Ascending aorta (tissue), 2 donors: ENCODE measurements around the gene VGLL3. TPM values are rescaled to one million over a fixed set of nuclear protein-coding genes. Genes with fewer than 3 reads are reported as not detected.

Experiments used
- DNase-seq, 2 donors: peaks; one replicate each; pipeline ENCODE4 v3.0.0-alpha.2; 2019; ENCODE audit warnings: low spot score in 2 of 2
- H3K27ac ChIP-seq, 2 donors: fragments of 200-600 bp; sonication (generic); one replicate each; pipeline ENCODE4 v1.5.1; 2016 to 2017; ENCODE audit warnings: mild to moderate bottlenecking in 1 of 2
- H3K27me3 ChIP-seq: fragments of 200-600 bp; sonication (generic); one replicate; pipeline ENCODE4 v1.5.1; 2017
- H3K36me3 ChIP-seq, 2 donors: fragments of 200-600 bp; sonication (generic); one replicate each; pipeline ENCODE4 v1.5.1; 2016
- H3K4me1 ChIP-seq, 2 donors: fragments of 200-600 bp; sonication (generic); one replicate each; pipeline ENCODE4 v1.5.1; 2016 to 2017; ENCODE audit warnings: mild to moderate bottlenecking in 1 of 2
- H3K4me3 ChIP-seq, 2 donors: fragments of 200-600 bp; sonication (generic); one replicate each; pipeline ENCODE4 v1.5.1; 2016 to 2017; ENCODE audit warnings: mild to moderate bottlenecking in 1 of 2
- H3K9me3 ChIP-seq, 2 donors: fragments of 200-600 bp; sonication (generic); one replicate each; pipeline ENCODE4 v1.5.1; 2016
- intact Hi-C: fragments of 100-400 bp; cut with DNase I; formaldehyde crosslinking; loops from one replicate; pipeline ENCODE4 v1.15.1; 2023
- total RNA-seq: library from RNA; depleted of rRNA; stranded (reverse); fragments of >200 nt; gene quantifications from one replicate; pipeline ENCODE4 v1.1.0, GENCODE V29; 2016
- TF ChIP-seq, protein P1 (sequence below), 3 experiments: fragments of 200-600 bp in 2 of 3; fragments of 450-650 bp in 1 of 3; sonication (generic) in 2 of 3; IDR thresholded peaks; one replicate each; pipeline ENCODE4 v1.5.1; 2016 to 2019; ENCODE audit warnings: antibody characterized with exemption in 3 of 3, mild to moderate bottlenecking in 1 of 3, moderate library complexity in 1 of 3

VGLL3 gene
- total RNA-seq, 1 donor from 2014 or later: 138 TPM

DNA sequence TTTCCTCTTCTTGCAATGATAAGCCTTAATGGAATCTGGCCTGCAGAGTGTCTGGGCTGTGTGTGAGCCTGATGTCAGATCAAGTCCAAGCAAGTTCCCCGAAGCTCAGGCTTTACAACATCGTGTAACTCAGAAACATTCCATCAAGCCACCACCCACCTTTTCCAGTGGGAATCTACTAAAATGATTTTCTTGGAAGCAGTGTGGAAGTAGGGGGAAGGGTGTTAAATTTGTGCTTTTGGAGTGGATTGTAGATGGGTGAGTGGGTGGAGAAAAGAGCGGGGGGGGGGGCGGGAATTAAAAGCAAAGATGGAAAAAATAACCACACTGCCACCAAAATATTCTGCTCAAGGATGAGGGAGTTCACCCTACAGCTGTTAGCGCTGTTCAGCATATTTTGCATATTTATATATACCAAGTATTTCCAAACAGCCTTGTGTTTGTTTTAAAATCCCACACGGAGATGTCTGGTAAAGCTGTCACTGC is 53.6 kb downstream of the VGLL3 start:
- Histone ChIP-seq H3K4me3 (no peak overlapping the region), H3K9me3 (no peaks in the 10 kb centered on the region), H3K36me3 (peaks cover 0 to 2% of the 10 kb centered on the region in 2 donors), H3K27ac (peak overlapping the region; percentile 20 to 64), H3K27me3 (no peaks in the 10 kb centered on the region), H3K4me1 (peaks cover 0 to 13% of the 10 kb centered on the region in 2 donors)
- TF ChIP-seq, protein P1, sequence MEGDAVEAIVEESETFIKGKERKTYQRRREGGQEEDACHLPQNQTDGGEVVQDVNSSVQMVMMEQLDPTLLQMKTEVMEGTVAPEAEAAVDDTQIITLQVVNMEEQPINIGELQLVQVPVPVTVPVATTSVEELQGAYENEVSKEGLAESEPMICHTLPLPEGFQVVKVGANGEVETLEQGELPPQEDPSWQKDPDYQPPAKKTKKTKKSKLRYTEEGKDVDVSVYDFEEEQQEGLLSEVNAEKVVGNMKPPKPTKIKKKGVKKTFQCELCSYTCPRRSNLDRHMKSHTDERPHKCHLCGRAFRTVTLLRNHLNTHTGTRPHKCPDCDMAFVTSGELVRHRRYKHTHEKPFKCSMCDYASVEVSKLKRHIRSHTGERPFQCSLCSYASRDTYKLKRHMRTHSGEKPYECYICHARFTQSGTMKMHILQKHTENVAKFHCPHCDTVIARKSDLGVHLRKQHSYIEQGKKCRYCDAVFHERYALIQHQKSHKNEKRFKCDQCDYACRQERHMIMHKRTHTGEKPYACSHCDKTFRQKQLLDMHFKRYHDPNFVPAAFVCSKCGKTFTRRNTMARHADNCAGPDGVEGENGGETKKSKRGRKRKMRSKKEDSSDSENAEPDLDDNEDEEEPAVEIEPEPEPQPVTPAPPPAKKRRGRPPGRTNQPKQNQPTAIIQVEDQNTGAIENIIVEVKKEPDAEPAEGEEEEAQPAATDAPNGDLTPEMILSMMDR (IDR thresholded peaks at IDR 0.05): no peak
- intact Hi-C loops: loop anchor here (2.0 to 5.0 kb wide), 2 partner anchors 53 to 145 kb away; partner anchors contain the start of gene VGLL3
- DNase-seq: peak in 1 of 2 donors; percentile 81

DNA sequence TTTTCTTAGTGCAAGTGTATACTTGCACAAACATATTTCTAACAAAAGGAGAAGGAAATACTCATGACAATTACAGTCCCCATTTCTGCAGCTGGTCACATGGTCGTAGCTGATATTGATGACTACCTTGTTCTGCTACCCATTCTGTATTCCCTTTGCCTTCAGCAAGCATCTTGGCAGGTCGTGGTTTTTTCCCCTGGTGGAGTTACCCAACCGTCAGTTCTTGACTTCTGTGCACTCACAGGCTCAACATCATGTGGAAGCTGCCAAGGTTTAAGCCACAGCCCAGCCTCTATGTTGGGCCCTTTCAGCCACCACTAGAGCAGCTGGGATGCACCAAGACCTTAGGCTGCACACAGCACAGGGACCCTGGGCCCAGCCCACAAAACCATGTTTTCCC is 56.1 kb downstream of the VGLL3 start:
- H3K27me3 ChIP-seq: no peaks in the 10 kb centered on the region
- H3K27ac ChIP-seq: no peak overlapping the region
- no peaks in the 10 kb centered on the region for H3K36me3 ChIP-seq
- intact Hi-C loops: loop anchor here (5.0 kb wide), 1 partner anchor 143 kb away; no protein-coding TSS in a partner anchor
- peaks cover 0 to 13% of the 10 kb centered on the region in 2 donors for H3K4me1 ChIP-seq
- no peaks in the 10 kb centered on the region for H3K9me3 ChIP-seq
- no peak overlapping the region for H3K4me3 ChIP-seq
- TF ChIP-seq, protein P1 (IDR thresholded peaks at IDR 0.05): no peak
- DNase-seq: no peak

DNA sequence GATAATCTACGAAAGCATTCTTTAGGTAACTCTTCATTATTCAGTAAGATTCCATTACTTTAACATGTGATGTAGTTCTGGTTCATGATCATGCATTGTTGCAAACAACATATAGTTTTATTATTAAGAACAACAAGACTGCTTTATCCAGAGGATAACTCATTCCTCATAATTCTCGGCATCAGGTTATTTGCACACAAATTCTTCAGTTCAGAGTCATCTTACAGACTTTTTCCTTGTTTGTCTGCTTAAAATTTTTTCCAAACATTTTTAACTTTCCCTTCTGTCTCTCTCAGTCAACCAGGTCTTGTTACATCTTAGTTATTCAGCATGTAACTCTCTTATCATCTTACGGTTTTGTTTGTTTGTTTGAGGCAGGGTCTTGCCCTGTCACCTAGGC is 60.1 kb downstream of the VGLL3 start:
- H3K9me3 ChIP-seq: no peaks in the 10 kb centered on the region
- TF ChIP-seq, protein P1 (IDR thresholded peaks at IDR 0.05): no peak
- no peaks in the 10 kb centered on the region for H3K36me3 ChIP-seq
- H3K27me3 ChIP-seq: no peaks in the 10 kb centered on the region
- intact Hi-C loops: no loop called here
- H3K27ac ChIP-seq: no peak overlapping the region
- no peak for DNase-seq
- no peaks in the 10 kb centered on the region for H3K4me1 ChIP-seq
- H3K4me3 ChIP-seq: no peak overlapping the region

DNA sequence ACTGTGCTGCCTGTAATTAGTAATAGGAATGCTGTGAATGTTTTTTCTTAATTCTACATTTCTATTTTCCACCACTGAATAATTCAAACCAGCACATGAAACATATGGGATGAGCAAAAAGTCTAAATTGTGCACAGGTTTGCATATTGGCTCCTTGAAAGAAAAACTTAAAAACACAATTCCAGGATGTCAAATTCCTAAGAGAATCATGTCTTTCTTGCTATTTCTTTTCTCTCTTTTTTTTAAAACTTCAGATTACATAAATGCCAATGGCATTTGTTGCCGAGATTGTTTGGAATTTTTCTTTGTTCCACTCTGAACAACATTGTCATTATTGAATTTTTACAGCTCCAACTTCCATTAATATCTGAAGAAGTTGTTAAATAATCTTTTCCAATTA is 60.8 kb downstream of the VGLL3 start:
- no peak for DNase-seq
- H3K9me3 ChIP-seq: no peaks in the 10 kb centered on the region
- no peaks in the 10 kb centered on the region for H3K36me3 ChIP-seq
- H3K27me3 ChIP-seq: no peaks in the 10 kb centered on the region
- TF ChIP-seq, protein P1 (IDR thresholded peaks at IDR 0.05): no peak
- no peak overlapping the region for H3K27ac ChIP-seq
- H3K4me1 ChIP-seq: no peaks in the 10 kb centered on the region
- intact Hi-C loops: no loop called here
- no peak overlapping the region for H3K4me3 ChIP-seq

DNA sequence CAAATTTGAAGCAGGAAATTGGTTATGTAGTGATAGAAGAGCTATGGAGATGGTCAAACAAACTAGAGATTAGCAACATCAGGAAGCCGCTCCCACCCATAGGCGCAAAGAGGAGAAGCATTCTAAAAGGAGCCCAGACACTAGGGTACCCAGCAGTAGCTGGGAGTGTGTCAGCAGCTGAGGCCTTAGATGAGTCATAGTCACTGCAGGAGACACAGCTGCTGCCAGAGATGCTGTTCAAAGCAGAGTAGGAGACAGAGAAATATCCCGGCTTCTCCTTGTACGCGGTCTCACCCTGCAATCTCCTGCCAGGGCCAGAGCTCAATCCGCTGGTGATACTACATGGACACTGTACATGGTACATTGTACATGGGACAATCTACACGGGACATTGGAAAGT is 61.9 kb downstream of the VGLL3 start:
- H3K9me3 ChIP-seq: no peaks in the 10 kb centered on the region
- no peaks in the 10 kb centered on the region for H3K27me3 ChIP-seq
- intact Hi-C loops: no loop called here
- H3K4me3 ChIP-seq: no peak overlapping the region
- DNase-seq: no peak
- H3K4me1 ChIP-seq: no peaks in the 10 kb centered on the region
- TF ChIP-seq, protein P1 (IDR thresholded peaks at IDR 0.05): no peak
- H3K27ac ChIP-seq: no peak overlapping the region
- H3K36me3 ChIP-seq: no peaks in the 10 kb centered on the region

DNA sequence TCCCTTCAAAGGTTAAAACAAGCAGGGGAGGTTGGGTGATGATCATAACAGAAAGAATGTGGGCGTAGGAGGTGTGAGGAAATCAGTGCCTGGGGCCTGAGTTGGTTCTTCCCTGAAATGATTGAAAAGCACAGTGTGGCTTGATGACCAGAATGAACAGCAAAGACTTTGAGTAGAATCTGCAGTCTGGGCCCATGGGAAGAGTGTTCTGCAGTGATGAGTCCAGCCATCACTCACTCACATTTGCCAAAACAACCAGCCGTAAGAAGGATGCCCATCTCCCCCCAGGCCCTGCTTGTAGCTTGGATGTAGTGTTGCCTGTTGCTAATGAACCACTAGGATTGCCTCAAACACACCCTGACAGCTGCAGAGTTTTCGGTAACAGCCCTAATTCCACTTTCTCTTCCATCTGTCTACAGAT is 67.9 kb downstream of the VGLL3 start:
- DNase-seq: no peak
- H3K36me3 ChIP-seq: no peaks in the 10 kb centered on the region
- TF ChIP-seq, protein P1 (IDR thresholded peaks at IDR 0.05): no peak
- no peaks in the 10 kb centered on the region for H3K9me3 ChIP-seq
- intact Hi-C loops: no loop called here
- H3K4me1 ChIP-seq: no peaks in the 10 kb centered on the region
- no peak overlapping the region for H3K27ac ChIP-seq
- H3K4me3 ChIP-seq: no peak overlapping the region
- no peaks in the 10 kb centered on the region for H3K27me3 ChIP-seq
